22Rv1 (cell line): ENCODE measurements around the gene IMP3.

ENCODE experiments used
- ZFX ChIP-seq: fragments of 450-650 bp; IDR thresholded peaks from 2 replicates; pipeline ENCODE4 v1.6.1; 2017; ENCODE audit warnings: antibody characterized with exemption, borderline replicate concordance
- TF ChIP-seq, protein P1 (sequence below): fragments of 450-650 bp; IDR thresholded peaks from 2 replicates; pipeline ENCODE4 v1.5.1; 2017; ENCODE audit warnings: mild to moderate bottlenecking

DNA sequence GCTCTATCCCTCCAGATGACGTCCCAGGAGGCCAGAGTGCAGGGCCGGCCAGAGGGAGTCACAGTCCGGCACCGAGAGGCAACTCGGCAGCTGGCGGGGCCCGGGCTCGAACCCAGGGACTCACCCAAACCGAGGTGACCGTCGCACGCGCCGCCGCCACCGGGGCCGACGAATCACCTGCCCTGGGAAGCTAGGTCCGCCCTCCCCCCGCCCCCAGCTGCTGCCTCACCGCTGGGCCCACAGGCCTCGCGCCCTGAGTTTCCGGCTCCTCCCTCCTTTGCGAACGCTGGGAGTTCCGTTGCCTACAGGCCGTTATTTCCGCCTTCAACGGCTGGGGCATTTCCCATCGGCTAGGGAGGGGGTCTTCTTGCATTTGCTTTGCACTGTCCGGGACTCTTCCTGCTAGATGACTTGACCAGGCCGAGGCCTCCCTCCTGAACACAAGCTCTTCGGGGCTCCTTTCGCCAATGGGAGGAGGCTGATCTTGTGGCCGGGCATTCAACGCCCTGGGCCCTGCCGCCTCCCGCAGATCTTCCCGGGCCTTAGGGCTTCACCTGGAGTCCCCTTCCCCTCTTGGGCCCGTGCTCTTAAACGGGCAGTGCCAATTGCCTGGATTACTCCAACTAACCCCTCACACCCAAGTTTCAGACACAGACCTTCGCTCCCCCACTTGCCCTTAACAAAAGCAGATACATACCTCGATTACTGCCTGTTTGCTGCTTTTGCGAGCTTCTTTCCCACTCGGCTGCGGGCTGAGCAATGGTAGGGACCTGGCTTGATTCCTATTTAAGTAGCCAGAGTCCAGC lies 14.3 kb downstream of the IMP3 start, which contains the start of gene SNUPN:
- TF ChIP-seq, protein P1, sequence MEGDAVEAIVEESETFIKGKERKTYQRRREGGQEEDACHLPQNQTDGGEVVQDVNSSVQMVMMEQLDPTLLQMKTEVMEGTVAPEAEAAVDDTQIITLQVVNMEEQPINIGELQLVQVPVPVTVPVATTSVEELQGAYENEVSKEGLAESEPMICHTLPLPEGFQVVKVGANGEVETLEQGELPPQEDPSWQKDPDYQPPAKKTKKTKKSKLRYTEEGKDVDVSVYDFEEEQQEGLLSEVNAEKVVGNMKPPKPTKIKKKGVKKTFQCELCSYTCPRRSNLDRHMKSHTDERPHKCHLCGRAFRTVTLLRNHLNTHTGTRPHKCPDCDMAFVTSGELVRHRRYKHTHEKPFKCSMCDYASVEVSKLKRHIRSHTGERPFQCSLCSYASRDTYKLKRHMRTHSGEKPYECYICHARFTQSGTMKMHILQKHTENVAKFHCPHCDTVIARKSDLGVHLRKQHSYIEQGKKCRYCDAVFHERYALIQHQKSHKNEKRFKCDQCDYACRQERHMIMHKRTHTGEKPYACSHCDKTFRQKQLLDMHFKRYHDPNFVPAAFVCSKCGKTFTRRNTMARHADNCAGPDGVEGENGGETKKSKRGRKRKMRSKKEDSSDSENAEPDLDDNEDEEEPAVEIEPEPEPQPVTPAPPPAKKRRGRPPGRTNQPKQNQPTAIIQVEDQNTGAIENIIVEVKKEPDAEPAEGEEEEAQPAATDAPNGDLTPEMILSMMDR = no peak
- TF ChIP-seq ZFX = no peak
